Frontal cortex (tissue), 4 donors: ENCODE data around the gene MINDY4B. TPM values are rescaled to one million over a fixed set of nuclear protein-coding genes. Genes with fewer than 3 reads are reported as not detected.
"Not testable (repeated sequence)": the region's sequence is repeated elsewhere in the genome, so short reads cannot be mapped to it uniquely, and the experiment has no call there.

Source experiments
- DNase-seq, 2 donors: peaks; one replicate each; pipeline ENCODE4 v3.0.0; 2012; ENCODE audit warnings: low spot score in 2 of 2
- FAIRE-seq: peaks from 2 replicates; lab custom pipeline; 2012; peaks lifted over from hg19 to GRCh38; lab: Jason Lieb, UNC
- total RNA-seq: library from RNA; depleted of rRNA; stranded (reverse); fragments of >200 nt; gene quantifications from one replicate; pipeline ENCODE4 v1.2.3, GENCODE V29; 2014
- donor health status: control.
- donor health status: control.
- donor health status: control.

Gene MINDY4B
- total RNA-seq, 1 donor from 2014 or later = under 0.01 TPM

DNA sequence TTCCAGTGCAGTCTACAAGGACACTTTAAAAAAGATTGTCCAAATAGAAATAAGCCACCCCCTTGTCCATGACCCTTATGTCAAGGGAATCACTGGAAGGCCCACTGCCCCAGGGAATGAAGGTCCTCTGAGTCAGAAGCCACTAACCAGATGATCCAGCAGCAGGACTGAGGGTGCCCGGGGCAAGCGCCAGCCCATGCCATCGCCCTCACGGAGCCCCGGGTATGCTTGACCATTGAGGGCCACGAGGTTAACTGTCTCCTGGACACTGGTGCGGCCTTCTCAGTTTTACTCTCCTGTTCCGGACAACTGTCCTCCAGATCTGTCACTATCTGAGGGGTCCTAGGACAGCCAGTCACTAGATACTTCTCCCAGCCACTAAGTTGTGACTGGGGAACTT lies 47.3 kb downstream of the MINDY4B start:
- not testable (repeated sequence) for FAIRE-seq, DNase-seq

GRCh38 chr3:150850191-150850590 lies 55.0 kb downstream of the MINDY4B start:
- DNase-seq (no peak), FAIRE-seq (no peak)

DNA sequence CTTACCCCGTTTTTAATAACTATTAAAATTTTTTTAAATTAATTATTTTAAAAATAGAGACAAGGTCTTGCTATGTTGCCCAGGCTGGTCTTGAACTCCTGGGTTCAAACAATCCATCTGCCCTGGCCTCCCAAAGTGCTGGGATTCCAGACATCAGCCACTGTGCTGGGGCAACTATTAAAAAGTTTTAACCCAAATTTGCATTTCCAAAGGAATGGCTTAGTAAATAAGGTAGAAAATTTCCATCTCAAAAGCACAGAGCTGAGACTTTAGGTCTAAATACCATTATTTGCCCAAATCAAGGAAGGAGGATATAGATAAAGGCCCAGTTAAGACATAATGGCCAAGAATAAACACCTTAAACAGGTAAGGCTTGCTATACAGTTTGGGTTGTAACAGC lies 56.4 kb downstream of the MINDY4B start:
- FAIRE-seq = no peak
- no peak for DNase-seq

DNA sequence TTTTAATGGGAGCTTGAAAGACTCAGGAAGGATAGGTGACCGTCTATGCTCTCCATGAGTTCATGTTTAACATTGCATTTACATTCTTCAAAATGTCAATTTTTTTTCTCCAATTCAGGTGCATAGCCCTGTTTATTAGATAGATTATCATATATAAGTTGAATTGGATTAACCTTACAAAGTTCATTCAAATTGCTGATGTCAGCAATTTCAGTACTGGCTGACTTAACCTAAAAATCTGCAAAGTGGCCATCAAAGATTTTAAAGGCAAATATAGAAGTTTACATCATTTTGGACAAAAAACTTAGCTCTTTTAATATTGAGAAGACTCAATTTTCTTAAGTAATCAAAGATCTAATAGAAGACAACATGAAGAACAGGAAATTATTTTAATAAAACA lies 57.8 kb downstream of the MINDY4B start:
- DNase-seq (no peak), FAIRE-seq (no peak)

GRCh38 chr3:150844484-150844883 lies 60.8 kb downstream of the MINDY4B start:
- FAIRE-seq (no peak), DNase-seq (no peak)

GRCh38 chr3:150843241-150843640 lies 62.0 kb downstream of the MINDY4B start:
- FAIRE-seq (no peak), DNase-seq (no peak)

GRCh38 chr3:150840802-150841515 lies 64.3 kb downstream of the MINDY4B start:
- DNase-seq = no peak
- FAIRE-seq = no peak

DNA sequence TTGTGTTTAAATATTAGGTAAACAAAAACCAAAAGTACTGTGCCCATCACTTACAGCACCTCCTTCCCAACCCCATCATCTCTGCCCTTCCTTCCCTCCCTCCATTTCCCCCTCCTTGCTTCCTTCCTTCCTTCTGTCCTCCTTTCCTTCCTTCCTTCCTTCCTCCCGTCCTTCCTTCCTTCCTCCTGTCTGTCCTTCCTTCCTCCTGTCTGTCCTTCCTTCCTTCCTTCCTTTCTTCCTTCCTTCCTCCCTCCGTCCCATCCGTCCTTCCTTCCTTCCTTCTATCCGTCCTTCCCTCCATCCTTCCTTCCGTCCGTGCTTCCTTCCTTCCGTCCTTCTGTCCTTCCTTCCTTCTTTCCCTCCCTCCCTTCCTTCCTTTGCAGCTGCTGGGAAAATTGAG lies 74.5 kb downstream of the MINDY4B start:
- no peak for FAIRE-seq
- no peak for DNase-seq

- FAIRE-seq = no peak
Observed at GRCh38 chr3:150830094-150830681, 75.1 kb downstream of the MINDY4B start.

DNA sequence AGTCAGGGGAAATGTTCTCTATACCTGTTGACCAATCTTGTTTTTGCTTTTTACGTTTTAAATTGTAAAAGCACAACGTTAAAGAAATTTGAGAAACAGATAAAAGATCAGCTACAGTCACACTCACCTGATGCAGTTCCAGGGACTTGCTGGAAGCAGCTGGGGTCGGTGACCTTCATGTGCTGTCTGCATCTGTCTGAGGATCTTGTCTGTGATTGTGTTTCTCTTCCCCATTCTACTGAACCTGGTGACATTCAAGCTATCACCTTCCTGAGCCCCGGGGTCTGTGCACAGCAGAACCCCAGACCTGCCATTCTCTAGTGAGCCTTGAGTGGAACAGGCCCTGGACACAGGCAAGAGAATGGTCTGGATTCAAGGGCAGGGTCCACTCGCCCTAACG lies 75.8 kb downstream of the MINDY4B start:
- FAIRE-seq (no peak), DNase-seq (no peak)

More at GRCh38 chr3:150830094-150830681, 75.1 kb downstream of the MINDY4B start:
- DNase-seq = no peak

- FAIRE-seq = no peak
Observed at GRCh38 chr3:150828997-150829396, 76.2 kb downstream of the MINDY4B start.

GRCh38 chr3:150828261-150828660 lies 77.0 kb downstream of the MINDY4B start:
- FAIRE-seq (no peak), DNase-seq (no peak)

More at GRCh38 chr3:150828997-150829396, 76.2 kb downstream of the MINDY4B start:
- no peak for DNase-seq

GRCh38 chr3:150826466-150827282 lies 78.6 kb downstream of the MINDY4B start:
- no peak for FAIRE-seq
- no peak for DNase-seq

- FAIRE-seq = no peak
- DNase-seq = no peak
Observed at GRCh38 chr3:150825916-150826377, 79.3 kb downstream of the MINDY4B start.

DNA sequence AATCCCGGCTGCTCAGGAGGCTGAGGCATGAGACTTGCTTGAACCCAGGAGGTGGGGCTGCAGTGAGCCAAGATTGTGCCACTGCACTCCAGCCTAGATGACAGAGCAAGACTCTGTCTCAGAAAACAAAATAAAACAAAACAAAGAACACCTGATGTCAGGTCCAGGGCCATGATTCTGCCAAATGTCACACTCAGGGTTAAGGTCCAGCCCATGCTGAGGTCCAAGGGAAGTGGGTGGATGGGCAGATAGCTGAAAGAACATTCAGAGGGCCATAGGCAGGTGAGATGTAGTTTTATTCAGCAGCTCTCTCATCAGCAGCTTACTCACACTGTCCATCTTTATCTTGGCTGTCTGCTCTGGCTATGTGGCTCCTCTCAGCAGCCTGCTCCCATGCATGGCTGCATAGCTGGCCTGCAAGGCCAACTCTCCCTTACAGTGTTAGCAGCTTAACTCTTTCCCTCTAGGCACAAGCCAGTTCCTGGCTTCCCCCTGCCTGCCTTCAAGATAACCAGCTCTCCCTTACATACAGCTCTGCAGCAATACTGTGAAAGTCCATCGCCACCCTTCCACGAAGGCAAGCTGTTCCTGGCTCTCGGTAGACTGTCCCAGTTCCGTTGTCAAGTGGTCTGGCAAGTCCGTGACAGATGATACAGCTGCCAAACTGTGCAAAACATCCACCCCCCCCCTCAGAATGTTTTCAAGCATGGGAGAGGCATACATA lies 79.9 kb downstream of the MINDY4B start:
- DNase-seq (no peak), FAIRE-seq (no peak)

GRCh38 chr3:150823277-150823676 lies 82.0 kb downstream of the MINDY4B start:
- DNase-seq = no peak
- no peak for FAIRE-seq

- DNase-seq (no peak), FAIRE-seq (no peak)
Observed at GRCh38 chr3:150822636-150823035, 82.6 kb downstream of the MINDY4B start.
